ENCODE data around the gene SAA2. TPM values are rescaled to one million over a fixed set of nuclear protein-coding genes. Genes with fewer than 3 reads are reported as not detected.
A peak's percentile ranks its signal among the peaks of the same experiment; 100 is the strongest.

Gene SAA2
- total and polyA plus RNA-seq, 4 donors: 6.4 to 27,037 (median 20,582) TPM

DNA sequence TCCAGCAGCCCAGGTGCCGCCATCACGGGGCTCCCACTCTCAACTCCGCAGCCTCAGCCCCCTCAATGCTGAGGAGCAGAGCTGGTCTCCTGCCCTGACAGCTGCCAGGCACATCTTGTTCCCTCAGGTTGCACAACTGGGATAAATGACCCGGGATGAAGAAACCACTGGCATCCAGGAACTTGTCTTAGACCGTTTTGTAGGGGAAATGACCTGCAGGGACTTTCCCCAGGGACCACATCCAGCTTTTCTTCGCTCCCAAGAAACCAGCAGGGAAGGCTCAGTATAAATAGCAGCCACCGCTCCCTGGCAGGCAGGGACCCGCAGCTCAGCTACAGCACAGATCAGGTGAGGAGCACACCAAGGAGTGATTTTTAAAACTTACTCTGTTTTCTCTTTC, 17.5 kb upstream of the SAA2 start, which contains the start of gene SAA1:
SAA1 (plus strand) TSS at position 316 of the 400 bp plus-strand sequence. CDS start 624 bp downstream, outside the sequence.
- H3K4me1 ChIP-seq (ENCODE audit: control insufficient read depth in 4 of 4, insufficient read depth in 4 of 4, low read length in 3 of 4): peaks cover 3 to 13% (median 4%) of the 10 kb centered on the region in 4 donors
- WGBS: 37% methylated on average over 8 of the region's 8 CpGs

DNA sequence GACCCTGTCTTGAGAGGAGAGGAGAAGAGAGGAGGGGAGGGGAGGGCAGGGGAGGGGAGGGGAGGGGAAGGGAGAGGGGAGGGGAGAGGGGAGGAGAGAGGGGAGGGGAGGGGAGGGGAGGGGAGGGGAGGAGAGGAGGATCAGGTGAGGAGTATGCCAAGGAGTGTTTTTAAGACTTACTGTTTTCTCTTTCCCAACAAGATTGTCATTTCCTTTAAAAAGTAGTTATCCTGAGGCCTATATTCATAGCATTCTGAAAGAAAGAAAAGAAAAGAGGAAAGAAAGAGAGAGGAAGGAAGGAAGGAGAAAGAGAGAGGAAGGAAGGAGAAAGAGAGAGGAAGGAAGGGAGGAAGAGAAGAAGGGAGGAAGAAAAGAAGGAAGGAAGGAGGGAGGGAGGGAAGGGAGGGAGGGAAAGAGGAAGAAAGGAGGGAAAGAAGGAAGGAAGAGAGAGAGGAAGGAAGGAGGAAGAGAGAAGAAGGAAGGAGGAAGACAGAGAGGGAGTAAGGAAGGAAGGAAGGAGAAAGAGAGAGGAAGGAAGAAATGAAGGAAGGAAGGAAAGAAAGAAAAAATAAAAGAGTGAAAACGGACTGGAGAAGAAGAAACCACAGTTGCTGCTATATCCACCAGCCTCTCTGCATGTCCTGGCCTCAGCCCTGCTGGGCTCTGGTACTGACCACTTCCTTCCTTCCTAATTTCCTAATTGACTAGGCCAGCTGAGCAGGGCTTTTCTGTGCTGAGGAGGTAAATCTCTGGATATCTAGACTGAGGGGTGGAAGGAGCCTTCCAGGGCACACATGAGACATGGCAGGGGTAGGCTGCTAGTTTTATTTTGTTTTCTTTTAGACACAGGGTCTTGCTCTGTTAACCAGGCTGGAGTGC, 16.4 kb upstream of the SAA2 start:
- Histone ChIP-seq H3K9ac (ENCODE audit: low read depth in 1 of 2, low read length in 2 of 2) (no peak overlapping the region), H3K27me3 (ENCODE audit: control insufficient read depth in 4 of 4, insufficient read depth in 4 of 4, low read length in 3 of 4) (no peaks in the 10 kb centered on the region), H3K36me3 (ENCODE audit: control insufficient read depth in 4 of 4, insufficient read depth in 3 of 4, low read depth in 1 of 4, low read length in 3 of 4) (no peaks in the 10 kb centered on the region), H3K4me3 (ENCODE audit: low read depth in 1 of 3, low read length in 3 of 3) (no peak overlapping the region), H3K9me3 (ENCODE audit: control insufficient read depth in 4 of 4, low read length in 3 of 4) (no peaks in the 10 kb centered on the region), H3K27ac (ENCODE audit: low read depth in 1 of 2, low read length in 2 of 2) (no peak overlapping the region), H3K4me1 (ENCODE audit: control insufficient read depth in 4 of 4, insufficient read depth in 4 of 4, low read length in 3 of 4) (peaks cover 4 to 19% (median 7%) of the 10 kb centered on the region in 4 donors)
- 72% methylated on average over 1 of the region's 1 CpG for WGBS
- no peak for DNase-seq (ENCODE audit: low spot score)
- TF ChIP-seq NR2F2 (IDR thresholded peaks at IDR 0.05) (no peak), TAF1 (conservative IDR thresholded peaks at IDR 0.05) (no peak), YY1 (IDR thresholded peaks at IDR 0.05) (no peak), FOXA2 (IDR thresholded peaks at IDR 0.05) (no peak), SP1 (IDR thresholded peaks at IDR 0.05) (no peak), HNF4A (conservative IDR thresholded peaks at IDR 0.05) (no peak), RAD21 (IDR thresholded peaks at IDR 0.05) (no peak)
- TF ChIP-seq, protein P1, sequence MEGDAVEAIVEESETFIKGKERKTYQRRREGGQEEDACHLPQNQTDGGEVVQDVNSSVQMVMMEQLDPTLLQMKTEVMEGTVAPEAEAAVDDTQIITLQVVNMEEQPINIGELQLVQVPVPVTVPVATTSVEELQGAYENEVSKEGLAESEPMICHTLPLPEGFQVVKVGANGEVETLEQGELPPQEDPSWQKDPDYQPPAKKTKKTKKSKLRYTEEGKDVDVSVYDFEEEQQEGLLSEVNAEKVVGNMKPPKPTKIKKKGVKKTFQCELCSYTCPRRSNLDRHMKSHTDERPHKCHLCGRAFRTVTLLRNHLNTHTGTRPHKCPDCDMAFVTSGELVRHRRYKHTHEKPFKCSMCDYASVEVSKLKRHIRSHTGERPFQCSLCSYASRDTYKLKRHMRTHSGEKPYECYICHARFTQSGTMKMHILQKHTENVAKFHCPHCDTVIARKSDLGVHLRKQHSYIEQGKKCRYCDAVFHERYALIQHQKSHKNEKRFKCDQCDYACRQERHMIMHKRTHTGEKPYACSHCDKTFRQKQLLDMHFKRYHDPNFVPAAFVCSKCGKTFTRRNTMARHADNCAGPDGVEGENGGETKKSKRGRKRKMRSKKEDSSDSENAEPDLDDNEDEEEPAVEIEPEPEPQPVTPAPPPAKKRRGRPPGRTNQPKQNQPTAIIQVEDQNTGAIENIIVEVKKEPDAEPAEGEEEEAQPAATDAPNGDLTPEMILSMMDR (IDR thresholded peaks at IDR 0.05; ENCODE audit: low read depth, low read length, missing input control): no peak

More for the DNA sequence above, 17.5 kb upstream of the SAA2 start, which contains the start of gene SAA1:
- DNase-seq (ENCODE audit: low spot score): no peak
- Histone ChIP-seq H3K27me3 (ENCODE audit: control insufficient read depth in 4 of 4, insufficient read depth in 4 of 4, low read length in 3 of 4) (no peaks in the 10 kb centered on the region), H3K27ac (ENCODE audit: low read depth in 1 of 2, low read length in 2 of 2) (no peak within 1 kb of the TSS), H3K36me3 (ENCODE audit: control insufficient read depth in 4 of 4, insufficient read depth in 3 of 4, low read depth in 1 of 4, low read length in 3 of 4) (no peaks in the 10 kb centered on the region), H3K9ac (ENCODE audit: low read depth in 1 of 2, low read length in 2 of 2) (no peak within 1 kb of the TSS), H3K4me3 (ENCODE audit: low read depth in 1 of 3, low read length in 3 of 3) (no peak within 1 kb of the TSS), H3K9me3 (ENCODE audit: control insufficient read depth in 4 of 4, low read length in 3 of 4) (no peaks in the 10 kb centered on the region)
- TF ChIP-seq SP1 (IDR thresholded peaks at IDR 0.05) (peak; percentile 44), GABPA (IDR thresholded peaks at IDR 0.05 in 1 of 2, conservative IDR thresholded peaks at IDR 0.05 in 1 of 2) (no peak), TAF1 (conservative IDR thresholded peaks at IDR 0.05) (no peak), HNF4A (conservative IDR thresholded peaks at IDR 0.05) (peak; percentile 61 to 68), RXRA (IDR thresholded peaks at IDR 0.05) (peak; percentile 76 to 81), JUND (IDR thresholded peaks at IDR 0.05) (peak; percentile 33 to 56), YY1 (IDR thresholded peaks at IDR 0.05) (peak; percentile 32)
- TF ChIP-seq, protein P2, sequence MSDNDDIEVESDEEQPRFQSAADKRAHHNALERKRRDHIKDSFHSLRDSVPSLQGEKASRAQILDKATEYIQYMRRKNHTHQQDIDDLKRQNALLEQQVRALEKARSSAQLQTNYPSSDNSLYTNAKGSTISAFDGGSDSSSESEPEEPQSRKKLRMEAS (IDR thresholded peaks at IDR 0.05): peak; percentile 24

DNA sequence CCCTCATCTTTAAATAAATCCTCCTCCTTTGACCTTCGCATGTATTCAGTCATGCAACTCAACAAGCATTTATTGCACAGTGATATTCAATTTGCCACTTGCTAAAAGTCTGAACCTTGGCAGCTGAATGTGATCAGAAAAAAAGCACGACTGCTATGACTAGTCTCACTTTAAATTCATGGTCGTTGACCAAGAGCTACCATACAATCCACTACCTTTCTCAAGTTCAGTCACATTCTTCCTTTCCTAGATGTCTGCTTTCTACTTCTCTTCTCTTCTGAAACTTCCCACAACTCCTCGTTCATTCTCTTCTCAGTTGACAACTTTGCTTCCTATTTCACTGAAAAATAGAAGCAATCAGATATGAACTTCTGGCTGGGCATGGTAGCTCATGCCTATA, 15.6 kb upstream of the SAA2 start:
- H3K36me3 ChIP-seq (ENCODE audit: control insufficient read depth in 4 of 4, insufficient read depth in 3 of 4, low read depth in 1 of 4, low read length in 3 of 4): no peaks in the 10 kb centered on the region
- no peak for DNase-seq (ENCODE audit: low spot score)
- TF ChIP-seq SP1 (IDR thresholded peaks at IDR 0.05) (no peak), RXRA (IDR thresholded peaks at IDR 0.05) (no peak), GABPA (IDR thresholded peaks at IDR 0.05 in 1 of 2, conservative IDR thresholded peaks at IDR 0.05 in 1 of 2) (no peak), HNF4G (IDR thresholded peaks at IDR 0.05) (no peak), FOXA2 (IDR thresholded peaks at IDR 0.05) (no peak), EGR1 (IDR thresholded peaks at IDR 0.05; ENCODE audit: low read depth in 2 of 2) (no peak), YY1 (IDR thresholded peaks at IDR 0.05) (no peak), FOXA1 (IDR thresholded peaks at IDR 0.05) (no peak), NR2F2 (IDR thresholded peaks at IDR 0.05) (no peak)
- TF ChIP-seq, protein P3, sequence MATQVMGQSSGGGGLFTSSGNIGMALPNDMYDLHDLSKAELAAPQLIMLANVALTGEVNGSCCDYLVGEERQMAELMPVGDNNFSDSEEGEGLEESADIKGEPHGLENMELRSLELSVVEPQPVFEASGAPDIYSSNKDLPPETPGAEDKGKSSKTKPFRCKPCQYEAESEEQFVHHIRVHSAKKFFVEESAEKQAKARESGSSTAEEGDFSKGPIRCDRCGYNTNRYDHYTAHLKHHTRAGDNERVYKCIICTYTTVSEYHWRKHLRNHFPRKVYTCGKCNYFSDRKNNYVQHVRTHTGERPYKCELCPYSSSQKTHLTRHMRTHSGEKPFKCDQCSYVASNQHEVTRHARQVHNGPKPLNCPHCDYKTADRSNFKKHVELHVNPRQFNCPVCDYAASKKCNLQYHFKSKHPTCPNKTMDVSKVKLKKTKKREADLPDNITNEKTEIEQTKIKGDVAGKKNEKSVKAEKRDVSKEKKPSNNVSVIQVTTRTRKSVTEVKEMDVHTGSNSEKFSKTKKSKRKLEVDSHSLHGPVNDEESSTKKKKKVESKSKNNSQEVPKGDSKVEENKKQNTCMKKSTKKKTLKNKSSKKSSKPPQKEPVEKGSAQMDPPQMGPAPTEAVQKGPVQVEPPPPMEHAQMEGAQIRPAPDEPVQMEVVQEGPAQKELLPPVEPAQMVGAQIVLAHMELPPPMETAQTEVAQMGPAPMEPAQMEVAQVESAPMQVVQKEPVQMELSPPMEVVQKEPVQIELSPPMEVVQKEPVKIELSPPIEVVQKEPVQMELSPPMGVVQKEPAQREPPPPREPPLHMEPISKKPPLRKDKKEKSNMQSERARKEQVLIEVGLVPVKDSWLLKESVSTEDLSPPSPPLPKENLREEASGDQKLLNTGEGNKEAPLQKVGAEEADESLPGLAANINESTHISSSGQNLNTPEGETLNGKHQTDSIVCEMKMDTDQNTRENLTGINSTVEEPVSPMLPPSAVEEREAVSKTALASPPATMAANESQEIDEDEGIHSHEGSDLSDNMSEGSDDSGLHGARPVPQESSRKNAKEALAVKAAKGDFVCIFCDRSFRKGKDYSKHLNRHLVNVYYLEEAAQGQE (IDR thresholded peaks at IDR 0.05): no peak
- TF ChIP-seq, protein P4, sequence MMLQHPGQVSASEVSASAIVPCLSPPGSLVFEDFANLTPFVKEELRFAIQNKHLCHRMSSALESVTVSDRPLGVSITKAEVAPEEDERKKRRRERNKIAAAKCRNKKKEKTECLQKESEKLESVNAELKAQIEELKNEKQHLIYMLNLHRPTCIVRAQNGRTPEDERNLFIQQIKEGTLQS (IDR thresholded peaks at IDR 0.05): no peak
- TF ChIP-seq, protein P2 (IDR thresholded peaks at IDR 0.05): no peak
- H3K4me3 ChIP-seq (ENCODE audit: low read depth in 1 of 3, low read length in 3 of 3): no peak overlapping the region
- H3K4me1 ChIP-seq (ENCODE audit: control insufficient read depth in 4 of 4, insufficient read depth in 4 of 4, low read length in 3 of 4): peaks cover 4 to 23% (median 14%) of the 10 kb centered on the region in 4 donors
- no peaks in the 10 kb centered on the region for H3K9me3 ChIP-seq (ENCODE audit: control insufficient read depth in 4 of 4, low read length in 3 of 4)
- no peaks in the 10 kb centered on the region for H3K27me3 ChIP-seq (ENCODE audit: control insufficient read depth in 4 of 4, insufficient read depth in 4 of 4, low read length in 3 of 4)
- H3K27ac ChIP-seq (ENCODE audit: low read depth in 1 of 2, low read length in 2 of 2): no peak overlapping the region
- no peak overlapping the region for H3K9ac ChIP-seq (ENCODE audit: low read depth in 1 of 2, low read length in 2 of 2)
- WGBS: 81% methylated on average over 4 of the region's 4 CpGs

All from liver (tissue), 9 donors.